ENCODE results near the gene HACD1.

GRCh38 chr10:17659365-17659764 lies 42.2 kb upstream of the HACD1 start:
- TF ChIP-seq ZNF274 (IDR thresholded peaks at IDR 0.05; ENCODE audit: low read length) (no peak), ZNF274 (tag by site-specific recombination; IDR thresholded peaks at IDR 0.05; ENCODE audit: borderline replicate concordance) (no peak), ZNF248 (tag by site-specific recombination; IDR thresholded peaks at IDR 0.05) (no peak), CTCF (tag by site-specific recombination; IDR thresholded peaks at IDR 0.05) (no peak), ZNF324 (tag by site-specific recombination; IDR thresholded peaks at IDR 0.05) (no peak), ZNF202 (tag by site-specific recombination; IDR thresholded peaks at IDR 0.05; ENCODE audit: borderline replicate concordance) (no peak), ZBTB44 (tag by site-specific recombination; IDR thresholded peaks at IDR 0.05) (no peak), ZNF404 (tag by site-specific recombination; IDR thresholded peaks at IDR 0.05) (no peak), ZNF776 (tag by site-specific recombination; IDR thresholded peaks at IDR 0.05; ENCODE audit: borderline replicate concordance) (no peak), ZNF280C (tag by site-specific recombination; IDR thresholded peaks at IDR 0.05) (no peak), ZNF121 (tag by site-specific recombination; IDR thresholded peaks at IDR 0.05) (no peak), ZNF138 (tag by site-specific recombination; IDR thresholded peaks at IDR 0.05; ENCODE audit: borderline replicate concordance) (no peak)
